IPS DF 4.7 (cell line): ENCODE measurements around the gene RGS19.

Experiments
- DNase-seq: peaks from one replicate; pipeline ENCODE4 v3.0.0-alpha.2; 2013; ENCODE audit warnings: low spot score; ENCODE audit errors: extremely low read depth

RGS19 gene

GRCh38 chr20:64077541-64077875 lies 1.8 kb downstream of the RGS19 start:
- no peak for DNase-seq

- DNase-seq, result no peak
Observed at GRCh38 chr20:64077094-64077493, 2.2 kb downstream of the RGS19 start.

- DNase-seq, result no peak
Observed at GRCh38 chr20:64076061-64076997, 3.0 kb downstream of the RGS19 start.

GRCh38 chr20:64075556-64075955 lies 3.8 kb downstream of the RGS19 start:
- no peak for DNase-seq

- no peak for DNase-seq
Observed at GRCh38 chr20:64074963-64075362, 4.4 kb downstream of the RGS19 start.

GRCh38 chr20:64074184-64074789 lies 5.0 kb downstream of the RGS19 start:
- DNase-seq, result no peak

GRCh38 chr20:64073476-64074183 lies 5.7 kb downstream of the RGS19 start:
- no peak for DNase-seq

- no peak for DNase-seq
Observed at GRCh38 chr20:64072498-64073063, 6.7 kb downstream of the RGS19 start.

- no peak for DNase-seq
Observed at GRCh38 chr20:64071341-64072332, 7.7 kb downstream of the RGS19 start.

GRCh38 chr20:64070244-64070993 lies 8.9 kb downstream of the RGS19 start:
- no peak for DNase-seq

- DNase-seq, result no peak
Observed at GRCh38 chr20:64069614-64070243, 9.6 kb downstream of the RGS19 start.

- DNase-seq, result no peak
Observed at GRCh38 chr20:64069209-64069613, 10.1 kb downstream of the RGS19 start.

- no peak for DNase-seq
Observed at GRCh38 chr20:64068386-64069208, 10.7 kb downstream of the RGS19 start.

- DNase-seq, result no peak
Observed at GRCh38 chr20:64067733-64068307, 11.5 kb downstream of the RGS19 start.

GRCh38 chr20:64067005-64067632 lies 12.2 kb downstream of the RGS19 start:
- DNase-seq, result no peak

GRCh38 chr20:64065974-64066343 lies 13.4 kb downstream of the RGS19 start:
- DNase-seq, result no peak

GRCh38 chr20:64065062-64065973 lies 14.0 kb downstream of the RGS19 start:
- DNase-seq, result no peak
